GM23338 (cell line): Measurements from ENCODE around the gene PVRIG.

ENCODE experiments used
- CREB1 ChIP-seq: fragments of 250-450 bp; sonication (Bioruptor Pico); IDR thresholded peaks from 2 replicates; pipeline ENCODE4 v1.5.0; 2020; ENCODE audit warnings: low read depth, mild to moderate bottlenecking, moderate library complexity
- ETS1 ChIP-seq: IDR thresholded peaks from 2 replicates; pipeline ENCODE4 v1.6.1; 2016; ENCODE audit warnings: antibody characterized with exemption
- EZH2 ChIP-seq: fragments of 200-600 bp; sonication (generic); IDR thresholded peaks from one replicate; pipeline ENCODE4 v1.8.0; 2017; ENCODE audit warnings: antibody characterized with exemption, mild to moderate bottlenecking, low read depth; ENCODE audit not compliant: unreplicated experiment
- EZH2phosphoT487 ChIP-seq: fragments of 200-600 bp; sonication (generic); IDR thresholded peaks from one replicate; pipeline ENCODE4 v1.8.1; 2018; ENCODE audit warnings: antibody characterized with exemption; ENCODE audit not compliant: unreplicated experiment
- JUNB ChIP-seq: IDR thresholded peaks from one replicate; pipeline ENCODE4 v1.6.1; 2016; ENCODE audit warnings: antibody characterized with exemption; ENCODE audit not compliant: unreplicated experiment
- NANOG ChIP-seq: IDR thresholded peaks from 2 replicates; pipeline ENCODE4 v1.6.1; 2016; ENCODE audit warnings: antibody characterized with exemption, borderline replicate concordance
- POLR2AphosphoS5 ChIP-seq: IDR thresholded peaks from 2 replicates; pipeline ENCODE4 v1.6.1; 2016; ENCODE audit warnings: antibody characterized with exemption, low read depth
- REST ChIP-seq: IDR thresholded peaks from one replicate; pipeline ENCODE4 v1.6.1; 2018; ENCODE audit warnings: antibody characterized with exemption; ENCODE audit not compliant: unreplicated experiment
- ZNF114 ChIP-seq: fragments of 250-450 bp; sonication (Bioruptor Pico); IDR thresholded peaks from 2 replicates; pipeline ENCODE4 v1.5.0; 2020; ENCODE audit warnings: mild to moderate bottlenecking, moderate library complexity
- ZNF331 ChIP-seq: fragments of 250-450 bp; sonication (Bioruptor Pico); IDR thresholded peaks from 2 replicates; pipeline ENCODE4 v1.5.0; 2020; ENCODE audit warnings: low read depth, mild to moderate bottlenecking, moderate library complexity
- TF ChIP-seq, protein P1 (sequence below), 2 experiments: fragments of 200-600 bp in 1 of 2; sonication (generic) in 1 of 2; conservative IDR thresholded peaks; 2 replicates each; pipeline versions ENCODE4 v1.5.1 to v1.6.1; 2016 to 2017; ENCODE audit warnings: antibody characterized with exemption in 2 of 2, low read depth in 2 of 2, mild to moderate bottlenecking in 2 of 2, moderate library complexity in 1 of 2
- TF ChIP-seq, protein P2 (sequence below): fragments of 250-450 bp; sonication (Bioruptor Pico); IDR thresholded peaks from 2 replicates; pipeline ENCODE4 v1.5.0; 2020; ENCODE audit warnings: mild to moderate bottlenecking, moderate library complexity

GRCh38 chr7:100267648-100268047 is 47.9 kb downstream of the PVRIG start:
- TF ChIP-seq, protein P1, sequence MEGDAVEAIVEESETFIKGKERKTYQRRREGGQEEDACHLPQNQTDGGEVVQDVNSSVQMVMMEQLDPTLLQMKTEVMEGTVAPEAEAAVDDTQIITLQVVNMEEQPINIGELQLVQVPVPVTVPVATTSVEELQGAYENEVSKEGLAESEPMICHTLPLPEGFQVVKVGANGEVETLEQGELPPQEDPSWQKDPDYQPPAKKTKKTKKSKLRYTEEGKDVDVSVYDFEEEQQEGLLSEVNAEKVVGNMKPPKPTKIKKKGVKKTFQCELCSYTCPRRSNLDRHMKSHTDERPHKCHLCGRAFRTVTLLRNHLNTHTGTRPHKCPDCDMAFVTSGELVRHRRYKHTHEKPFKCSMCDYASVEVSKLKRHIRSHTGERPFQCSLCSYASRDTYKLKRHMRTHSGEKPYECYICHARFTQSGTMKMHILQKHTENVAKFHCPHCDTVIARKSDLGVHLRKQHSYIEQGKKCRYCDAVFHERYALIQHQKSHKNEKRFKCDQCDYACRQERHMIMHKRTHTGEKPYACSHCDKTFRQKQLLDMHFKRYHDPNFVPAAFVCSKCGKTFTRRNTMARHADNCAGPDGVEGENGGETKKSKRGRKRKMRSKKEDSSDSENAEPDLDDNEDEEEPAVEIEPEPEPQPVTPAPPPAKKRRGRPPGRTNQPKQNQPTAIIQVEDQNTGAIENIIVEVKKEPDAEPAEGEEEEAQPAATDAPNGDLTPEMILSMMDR (conservative IDR thresholded peaks at IDR 0.05; ENCODE audit: low read depth in 2 of 2) = no peak
- TF ChIP-seq POLR2AphosphoS5 = no peak
- TF ChIP-seq EZH2 = no peak
- TF ChIP-seq EZH2phosphoT487 = no peak
- no peak for TF ChIP-seq JUNB
- TF ChIP-seq REST = no peak
- TF ChIP-seq ZNF331 (CRISPR knock-in tag) = no peak
- TF ChIP-seq, protein P2, sequence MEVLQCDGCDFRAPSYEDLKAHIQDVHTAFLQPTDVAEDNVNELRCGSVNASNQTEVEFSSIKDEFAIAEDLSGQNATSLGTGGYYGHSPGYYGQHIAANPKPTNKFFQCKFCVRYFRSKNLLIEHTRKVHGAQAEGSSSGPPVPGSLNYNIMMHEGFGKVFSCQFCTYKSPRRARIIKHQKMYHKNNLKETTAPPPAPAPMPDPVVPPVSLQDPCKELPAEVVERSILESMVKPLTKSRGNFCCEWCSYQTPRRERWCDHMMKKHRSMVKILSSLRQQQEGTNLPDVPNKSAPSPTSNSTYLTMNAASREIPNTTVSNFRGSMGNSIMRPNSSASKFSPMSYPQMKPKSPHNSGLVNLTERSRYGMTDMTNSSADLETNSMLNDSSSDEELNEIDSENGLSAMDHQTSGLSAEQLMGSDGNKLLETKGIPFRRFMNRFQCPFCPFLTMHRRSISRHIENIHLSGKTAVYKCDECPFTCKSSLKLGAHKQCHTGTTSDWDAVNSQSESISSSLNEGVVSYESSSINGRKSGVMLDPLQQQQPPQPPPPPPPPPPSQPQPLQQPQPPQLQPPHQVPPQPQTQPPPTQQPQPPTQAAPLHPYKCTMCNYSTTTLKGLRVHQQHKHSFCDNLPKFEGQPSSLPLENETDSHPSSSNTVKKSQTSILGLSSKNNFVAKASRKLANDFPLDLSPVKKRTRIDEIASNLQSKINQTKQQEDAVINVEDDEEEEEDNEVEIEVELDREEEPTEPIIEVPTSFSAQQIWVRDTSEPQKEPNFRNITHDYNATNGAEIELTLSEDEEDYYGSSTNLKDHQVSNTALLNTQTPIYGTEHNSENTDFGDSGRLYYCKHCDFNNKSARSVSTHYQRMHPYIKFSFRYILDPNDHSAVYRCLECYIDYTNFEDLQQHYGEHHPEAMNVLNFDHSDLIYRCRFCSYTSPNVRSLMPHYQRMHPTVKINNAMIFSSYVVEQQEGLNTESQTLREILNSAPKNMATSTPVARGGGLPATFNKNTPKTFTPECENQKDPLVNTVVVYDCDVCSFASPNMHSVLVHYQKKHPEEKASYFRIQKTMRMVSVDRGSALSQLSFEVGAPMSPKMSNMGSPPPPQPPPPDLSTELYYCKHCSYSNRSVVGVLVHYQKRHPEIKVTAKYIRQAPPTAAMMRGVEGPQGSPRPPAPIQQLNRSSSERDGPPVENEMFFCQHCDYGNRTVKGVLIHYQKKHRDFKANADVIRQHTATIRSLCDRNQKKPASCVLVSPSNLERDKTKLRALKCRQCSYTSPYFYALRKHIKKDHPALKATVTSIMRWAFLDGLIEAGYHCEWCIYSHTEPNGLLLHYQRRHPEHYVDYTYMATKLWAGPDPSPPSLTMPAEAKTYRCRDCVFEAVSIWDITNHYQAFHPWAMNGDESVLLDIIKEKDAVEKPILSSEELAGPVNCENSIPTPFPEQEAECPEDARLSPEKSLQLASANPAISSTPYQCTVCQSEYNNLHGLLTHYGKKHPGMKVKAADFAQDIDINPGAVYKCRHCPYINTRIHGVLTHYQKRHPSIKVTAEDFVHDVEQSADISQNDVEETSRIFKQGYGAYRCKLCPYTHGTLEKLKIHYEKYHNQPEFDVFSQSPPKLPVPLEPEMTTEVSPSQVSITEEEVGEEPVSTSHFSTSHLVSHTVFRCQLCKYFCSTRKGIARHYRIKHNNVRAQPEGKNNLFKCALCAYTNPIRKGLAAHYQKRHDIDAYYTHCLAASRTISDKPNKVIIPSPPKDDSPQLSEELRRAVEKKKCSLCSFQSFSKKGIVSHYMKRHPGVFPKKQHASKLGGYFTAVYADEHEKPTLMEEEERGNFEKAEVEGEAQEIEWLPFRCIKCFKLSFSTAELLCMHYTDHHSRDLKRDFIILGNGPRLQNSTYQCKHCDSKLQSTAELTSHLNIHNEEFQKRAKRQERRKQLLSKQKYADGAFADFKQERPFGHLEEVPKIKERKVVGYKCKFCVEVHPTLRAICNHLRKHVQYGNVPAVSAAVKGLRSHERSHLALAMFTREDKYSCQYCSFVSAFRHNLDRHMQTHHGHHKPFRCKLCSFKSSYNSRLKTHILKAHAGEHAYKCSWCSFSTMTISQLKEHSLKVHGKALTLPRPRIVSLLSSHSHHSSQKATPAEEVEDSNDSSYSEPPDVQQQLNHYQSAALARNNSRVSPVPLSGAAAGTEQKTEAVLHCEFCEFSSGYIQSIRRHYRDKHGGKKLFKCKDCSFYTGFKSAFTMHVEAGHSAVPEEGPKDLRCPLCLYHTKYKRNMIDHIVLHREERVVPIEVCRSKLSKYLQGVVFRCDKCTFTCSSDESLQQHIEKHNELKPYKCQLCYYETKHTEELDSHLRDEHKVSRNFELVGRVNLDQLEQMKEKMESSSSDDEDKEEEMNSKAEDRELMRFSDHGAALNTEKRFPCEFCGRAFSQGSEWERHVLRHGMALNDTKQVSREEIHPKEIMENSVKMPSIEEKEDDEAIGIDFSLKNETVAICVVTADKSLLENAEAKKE = no peak
- no peak for TF ChIP-seq CREB1
- no peak for TF ChIP-seq ETS1
- TF ChIP-seq NANOG = no peak
- no peak for TF ChIP-seq ZNF114 (CRISPR knock-in tag)
